Prostate gland (tissue), 2 donors: ENCODE measurements around the gene DEFB129.

ENCODE experiments used
- POLR2A ChIP-seq: fragments of 450-650 bp; IDR thresholded peaks from one replicate; pipeline ENCODE4 v1.6.1; 2016; ENCODE audit warnings: antibody characterized with exemption, mild to moderate bottlenecking
- TF ChIP-seq, protein P1 (sequence below), 4 experiments: fragments of 200-600 bp in 2 of 4; fragments of 450-650 bp in 2 of 4; sonication (generic) in 2 of 4; IDR thresholded peaks; 1 replicate in 3 of 4; 2 replicates in 1 of 4; pipeline ENCODE4 v1.5.1; 2016 to 2019; ENCODE audit warnings: antibody characterized with exemption in 4 of 4, mild to moderate bottlenecking in 2 of 4, moderate library complexity in 2 of 4

DNA sequence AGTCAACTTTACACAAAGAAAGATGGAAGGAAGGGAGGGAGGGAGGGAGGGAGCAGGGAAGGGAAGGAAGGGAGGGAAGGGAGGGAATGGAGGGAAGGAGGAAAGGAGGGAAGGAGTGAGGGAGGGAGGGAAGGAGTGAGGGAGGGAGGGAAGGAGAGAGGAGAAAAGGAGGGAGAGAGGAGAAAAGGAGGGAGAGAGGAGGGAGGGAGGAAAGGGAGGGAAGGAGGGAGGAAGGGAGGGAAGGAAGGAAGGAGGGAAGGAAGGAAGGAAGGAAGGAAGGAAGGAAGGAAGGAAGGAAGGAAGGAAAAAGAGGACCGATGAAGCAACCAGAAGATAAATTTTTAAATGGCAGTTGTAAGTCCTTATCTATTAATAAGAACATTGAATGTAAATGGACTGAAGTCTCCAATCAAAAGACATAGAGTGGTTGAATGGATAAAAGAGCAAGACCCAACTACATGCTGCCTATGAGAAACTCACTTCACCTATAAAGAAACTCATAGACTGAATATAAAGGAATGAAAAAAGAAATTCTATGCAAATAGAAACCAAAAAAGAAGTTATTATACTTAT is 5.7 kb upstream of the DEFB129 start:
- TF ChIP-seq, protein P1, sequence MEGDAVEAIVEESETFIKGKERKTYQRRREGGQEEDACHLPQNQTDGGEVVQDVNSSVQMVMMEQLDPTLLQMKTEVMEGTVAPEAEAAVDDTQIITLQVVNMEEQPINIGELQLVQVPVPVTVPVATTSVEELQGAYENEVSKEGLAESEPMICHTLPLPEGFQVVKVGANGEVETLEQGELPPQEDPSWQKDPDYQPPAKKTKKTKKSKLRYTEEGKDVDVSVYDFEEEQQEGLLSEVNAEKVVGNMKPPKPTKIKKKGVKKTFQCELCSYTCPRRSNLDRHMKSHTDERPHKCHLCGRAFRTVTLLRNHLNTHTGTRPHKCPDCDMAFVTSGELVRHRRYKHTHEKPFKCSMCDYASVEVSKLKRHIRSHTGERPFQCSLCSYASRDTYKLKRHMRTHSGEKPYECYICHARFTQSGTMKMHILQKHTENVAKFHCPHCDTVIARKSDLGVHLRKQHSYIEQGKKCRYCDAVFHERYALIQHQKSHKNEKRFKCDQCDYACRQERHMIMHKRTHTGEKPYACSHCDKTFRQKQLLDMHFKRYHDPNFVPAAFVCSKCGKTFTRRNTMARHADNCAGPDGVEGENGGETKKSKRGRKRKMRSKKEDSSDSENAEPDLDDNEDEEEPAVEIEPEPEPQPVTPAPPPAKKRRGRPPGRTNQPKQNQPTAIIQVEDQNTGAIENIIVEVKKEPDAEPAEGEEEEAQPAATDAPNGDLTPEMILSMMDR (IDR thresholded peaks at IDR 0.05) = no peak
- TF ChIP-seq POLR2A = no peak
